Testis (tissue), 2 donors: ENCODE data around the gene RGS17.

ENCODE experiments used
- CTCF ChIP-seq, 3 experiments: fragments of 450-650 bp in 2 of 3; fragments of 200-600 bp in 1 of 3; sonication (generic) in 1 of 3; IDR thresholded peaks; one replicate each; pipeline ENCODE4 v1.5.1; 2016 to 2019; ENCODE audit warnings: antibody characterized with exemption in 3 of 3, mild to moderate bottlenecking in 2 of 3, moderate library complexity in 1 of 3
- POLR2A ChIP-seq: fragments of 450-650 bp; IDR thresholded peaks from one replicate; pipeline ENCODE4 v1.6.1; 2017; ENCODE audit warnings: antibody characterized with exemption, mild to moderate bottlenecking, moderate library complexity

GRCh38 chr6:153150752-153151440, 19.8 kb upstream of the RGS17 start:
- no peak for TF ChIP-seq CTCF (IDR thresholded peaks at IDR 0.05)
- no peak for TF ChIP-seq POLR2A
